Stimulated activated CD4-positive, alpha-beta T cell treated with anti-CD3 and anti-CD28 coated beads, Interleukin-4, amount 100 ng/mL, for 48 hours (primary cell): ENCODE results near the gene TGM6.
"Not testable (repeated sequence)": the region's sequence is repeated elsewhere in the genome, so short reads cannot be mapped to it uniquely, and the experiment has no call there.

Experiments used
- DNase-seq, 2 donors: peaks; one replicate each; pipeline ENCODE4 v3.0.0-alpha.2; 2020; ENCODE audit warnings: low read depth in 2 of 2

The TGM6 gene

DNA sequence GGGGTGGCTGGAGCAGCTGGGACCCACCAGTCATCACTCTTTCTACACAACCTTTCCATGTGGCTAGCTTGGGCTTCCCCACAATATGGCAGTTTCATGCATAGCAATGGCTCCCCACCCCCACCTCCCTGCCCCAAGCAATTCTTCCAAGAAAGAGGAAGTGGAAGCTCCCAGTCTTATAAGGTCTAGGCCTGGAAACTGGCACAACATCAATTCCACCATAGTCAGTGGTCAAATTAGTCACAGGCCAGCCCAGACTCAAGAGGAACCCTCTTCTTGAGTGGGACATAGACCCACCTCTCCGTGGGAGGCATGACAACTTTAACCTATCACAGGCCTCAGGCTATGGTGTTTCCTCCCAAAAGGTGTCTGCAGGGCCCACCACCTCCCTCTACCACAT lies 17.7 kb downstream of the TGM6 start:
- no peak for DNase-seq

GRCh38 chr20:2399390-2399789 lies 18.7 kb downstream of the TGM6 start:
- no peak for DNase-seq

- no peak for DNase-seq
Observed at GRCh38 chr20:2400290-2400689, 19.6 kb downstream of the TGM6 start.

- no peak for DNase-seq
Observed at GRCh38 chr20:2401527-2401926, 20.8 kb downstream of the TGM6 start.

- no peak for DNase-seq
Observed at GRCh38 chr20:2402271-2402980, 21.7 kb downstream of the TGM6 start.

DNA sequence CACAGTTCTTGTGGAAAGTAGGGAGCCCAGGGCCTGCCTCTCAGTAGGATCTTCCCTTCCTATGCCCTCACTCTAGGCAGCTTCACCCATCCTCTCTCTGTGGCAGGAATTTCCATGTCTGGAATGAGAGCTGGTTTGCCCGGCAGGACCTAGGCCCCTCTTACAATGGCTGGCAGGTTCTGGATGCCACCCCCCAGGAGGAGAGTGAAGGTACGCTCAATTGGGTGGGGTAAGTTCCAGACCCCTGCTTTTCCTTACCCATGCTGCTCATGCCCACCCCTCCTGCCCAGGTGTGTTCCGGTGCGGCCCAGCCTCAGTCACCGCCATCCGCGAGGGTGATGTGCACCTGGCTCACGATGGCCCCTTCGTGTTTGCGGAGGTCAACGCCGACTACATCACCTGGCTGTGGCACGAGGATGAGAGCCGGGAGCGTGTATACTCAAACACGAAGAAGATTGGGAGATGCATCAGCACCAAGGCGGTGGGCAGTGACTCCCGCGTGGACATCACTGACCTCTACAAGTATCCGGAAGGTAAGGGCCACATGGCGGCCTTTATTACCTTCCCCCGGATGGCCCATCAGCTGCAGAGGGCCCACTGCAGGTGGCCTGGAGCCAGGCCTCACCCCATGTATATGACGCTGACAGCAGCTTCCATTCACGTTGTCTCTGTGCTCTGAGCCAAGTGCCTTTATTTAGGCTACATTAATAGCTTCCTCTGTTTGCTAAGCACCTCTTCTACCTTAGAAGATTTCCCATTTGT lies 22.8 kb downstream of the TGM6 start:
- no peak for DNase-seq

- DNase-seq, result no peak
Observed at GRCh38 chr20:2405693-2406065, 25.0 kb downstream of the TGM6 start.

DNA sequence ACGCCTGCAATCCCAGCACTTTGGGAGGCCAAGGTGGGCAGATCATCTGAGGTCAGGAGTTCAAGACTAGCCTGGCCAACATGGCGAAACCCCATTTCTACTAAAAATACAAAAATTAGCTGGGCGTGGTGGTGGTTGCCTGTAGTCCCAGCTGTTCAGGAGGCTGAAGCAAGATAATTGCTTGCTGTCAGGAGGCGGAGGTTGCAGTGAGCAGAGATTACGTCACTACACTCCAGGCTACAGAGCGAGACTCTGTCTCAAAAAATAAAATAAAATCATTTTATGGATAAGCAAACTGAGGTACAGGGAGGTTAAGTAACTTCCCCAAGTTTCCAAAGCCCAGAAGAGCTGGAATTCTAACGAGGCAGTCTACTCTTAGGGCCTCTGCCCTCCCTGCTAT lies 26.7 kb downstream of the TGM6 start:
- not testable (repeated sequence) for DNase-seq

- no peak for DNase-seq
Observed at GRCh38 chr20:2408111-2408510, 27.4 kb downstream of the TGM6 start.

DNA sequence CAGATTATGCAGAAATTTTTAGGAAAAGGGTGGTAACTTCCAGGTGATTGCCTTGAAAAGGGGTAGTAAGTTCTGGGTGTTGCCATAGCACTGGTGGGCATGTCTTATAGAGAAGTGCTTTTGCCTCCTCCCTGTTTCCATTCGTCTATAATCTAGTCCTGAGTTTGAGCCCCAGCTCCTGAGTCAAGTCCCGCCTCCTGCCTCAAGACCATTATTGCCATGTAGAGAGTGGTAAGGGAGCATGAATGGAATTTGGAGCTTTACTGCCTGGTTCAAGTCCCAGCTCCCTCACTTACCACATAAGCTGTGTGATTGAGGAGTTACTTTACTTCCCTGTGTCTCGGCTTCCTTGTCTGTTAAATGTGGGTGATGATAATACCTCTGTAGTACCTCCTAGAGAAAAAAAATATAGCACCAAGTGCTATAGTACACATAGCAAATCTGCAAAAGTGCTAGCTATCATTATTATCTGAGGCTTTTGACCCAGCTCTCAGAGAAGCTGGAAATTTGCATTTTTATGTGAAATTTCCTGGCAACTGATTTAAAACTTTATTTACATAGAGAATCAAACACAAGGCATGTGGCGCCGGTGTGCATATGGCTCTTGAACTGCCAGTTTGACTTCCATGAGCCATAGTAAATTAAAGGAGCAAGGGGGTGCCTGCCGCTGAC lies 36.0 kb downstream of the TGM6 start:
- DNase-seq, result no peak

DNA sequence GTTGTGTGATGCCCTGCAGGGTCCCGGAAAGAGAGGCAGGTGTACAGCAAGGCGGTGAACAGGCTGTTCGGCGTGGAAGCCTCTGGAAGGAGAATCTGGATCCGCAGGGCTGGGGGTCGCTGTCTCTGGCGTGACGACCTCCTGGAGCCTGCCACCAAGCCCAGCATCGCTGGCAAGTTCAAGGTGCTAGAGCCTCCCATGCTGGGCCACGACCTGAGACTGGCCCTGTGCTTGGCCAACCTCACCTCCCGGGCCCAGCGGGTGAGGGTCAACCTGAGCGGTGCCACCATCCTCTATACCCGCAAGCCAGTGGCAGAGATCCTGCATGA lies 36.5 kb downstream of the TGM6 start:
- no peak for DNase-seq

DNA sequence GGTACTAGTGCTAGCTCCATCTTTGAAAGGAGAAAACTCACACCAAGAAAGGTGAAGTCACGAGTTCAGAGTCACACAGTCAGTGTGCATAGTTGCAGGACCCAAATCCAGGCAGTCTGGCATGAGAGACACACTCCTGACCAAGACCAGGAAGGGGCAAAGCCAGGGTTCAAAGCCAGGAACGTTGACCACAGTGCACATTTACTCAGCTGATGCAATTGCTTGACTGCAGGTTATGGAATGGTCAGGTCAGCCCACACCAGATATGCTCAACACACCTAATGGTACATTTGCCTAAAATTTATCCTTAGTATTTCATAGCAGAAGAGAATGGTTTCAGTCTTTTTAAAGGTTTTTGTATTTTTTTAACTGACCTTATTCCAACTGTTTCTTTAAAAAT lies 37.7 kb downstream of the TGM6 start:
- no peak for DNase-seq

DNA sequence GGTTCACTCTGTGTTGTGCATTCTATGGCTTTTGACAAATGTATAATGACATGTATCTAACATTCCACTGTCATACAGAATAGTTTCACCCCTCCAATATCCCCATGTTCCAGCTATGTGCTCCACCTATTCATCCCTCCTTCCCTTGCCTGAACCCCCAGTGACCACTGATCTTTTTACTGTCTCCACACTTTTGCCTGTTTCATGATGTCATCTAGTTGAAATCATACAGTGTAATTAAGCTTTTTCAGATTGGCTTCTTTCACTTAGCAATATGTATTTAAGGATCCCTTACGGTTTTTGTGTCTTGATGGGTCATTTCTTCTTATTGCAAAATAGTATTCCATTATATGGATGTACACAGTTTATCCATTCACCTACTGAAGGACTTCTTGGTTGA lies 39.8 kb downstream of the TGM6 start:
- DNase-seq, result no peak

- DNase-seq, result no peak
Observed at GRCh38 chr20:2421247-2421646, 40.5 kb downstream of the TGM6 start.

GRCh38 chr20:2429051-2429450 lies 48.4 kb downstream of the TGM6 start:
- no peak for DNase-seq

GRCh38 chr20:2430538-2430937 lies 49.8 kb downstream of the TGM6 start:
- no peak for DNase-seq

GRCh38 chr20:2431185-2431584 lies 50.5 kb downstream of the TGM6 start:
- DNase-seq, result no peak

- no peak for DNase-seq
Observed at GRCh38 chr20:2446845-2447244, 66.1 kb downstream of the TGM6 start.

- no peak for DNase-seq
Observed at GRCh38 chr20:2449386-2449785, 68.7 kb downstream of the TGM6 start.

DNA sequence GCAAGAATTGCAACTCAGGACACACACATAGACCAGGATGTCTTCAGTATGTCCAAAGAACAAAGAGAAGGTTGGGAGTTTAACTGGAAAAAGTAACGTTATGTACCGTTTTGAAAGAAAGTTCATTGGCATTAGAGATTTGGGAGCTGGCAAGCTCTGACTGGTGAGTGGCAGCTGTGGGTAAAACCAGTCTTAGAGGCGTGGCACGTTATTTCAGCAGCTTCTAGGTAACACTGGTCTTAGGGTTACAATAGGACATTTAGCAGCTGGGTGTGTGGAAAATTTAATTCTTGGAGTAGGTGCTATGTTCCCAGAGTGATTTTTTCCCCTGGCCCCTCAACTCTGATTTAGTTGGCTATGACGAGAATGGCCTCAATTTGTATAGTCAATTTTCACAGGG lies 70.7 kb downstream of the TGM6 start:
- DNase-seq, result no peak

GRCh38 chr20:2451939-2452732 lies 71.4 kb downstream of the TGM6 start:
- peak; percentile 69 to 72 for DNase-seq

GRCh38 chr20:2453792-2454191 lies 73.1 kb downstream of the TGM6 start:
- no peak for DNase-seq
